GM21825 (cell line): ENCODE measurements around the gene WDSUB1.

ENCODE experiments used
- ATAC-seq: cut with Tn5 transposase; IDR thresholded peaks from one replicate; pipeline ENCODE4 v1.9.1; 2021; ENCODE audit warnings: mild to moderate bottlenecking, moderate library complexity; ENCODE audit not compliant: unreplicated experiment

WDSUB1 gene

GRCh38 chr2:159267921-159268320 lies 18.6 kb downstream of the WDSUB1 start:
- ATAC-seq: no peak

DNA sequence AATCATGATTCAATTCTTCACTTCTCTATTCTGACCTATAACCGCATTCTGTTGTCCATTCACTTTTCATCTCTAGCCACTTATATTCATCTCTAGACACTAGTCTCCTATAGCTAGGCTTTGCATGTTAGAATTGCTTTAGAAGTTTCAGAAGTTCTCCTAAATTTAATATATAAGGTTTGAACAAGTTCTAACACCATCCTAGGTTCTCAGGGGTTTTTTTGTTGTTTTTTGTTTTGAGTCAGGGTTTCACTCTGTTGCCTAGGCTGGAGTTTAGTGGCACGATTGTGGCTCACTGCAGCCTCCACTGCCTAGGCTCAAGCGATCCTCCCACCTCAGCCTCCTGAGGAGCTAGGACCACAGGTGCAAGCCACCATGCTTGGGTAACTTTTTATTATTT lies 19.9 kb downstream of the WDSUB1 start:
- ATAC-seq: no peak

- no peak for ATAC-seq
Measured at GRCh38 chr2:159265171-159265576, 21.3 kb downstream of the WDSUB1 start.

GRCh38 chr2:159262904-159263303 lies 23.6 kb downstream of the WDSUB1 start:
- ATAC-seq: no peak

- ATAC-seq: no peak
Measured at GRCh38 chr2:159262226-159262625, 24.3 kb downstream of the WDSUB1 start.

- ATAC-seq: no peak
Measured at GRCh38 chr2:159256159-159256558, 30.3 kb downstream of the WDSUB1 start.

DNA sequence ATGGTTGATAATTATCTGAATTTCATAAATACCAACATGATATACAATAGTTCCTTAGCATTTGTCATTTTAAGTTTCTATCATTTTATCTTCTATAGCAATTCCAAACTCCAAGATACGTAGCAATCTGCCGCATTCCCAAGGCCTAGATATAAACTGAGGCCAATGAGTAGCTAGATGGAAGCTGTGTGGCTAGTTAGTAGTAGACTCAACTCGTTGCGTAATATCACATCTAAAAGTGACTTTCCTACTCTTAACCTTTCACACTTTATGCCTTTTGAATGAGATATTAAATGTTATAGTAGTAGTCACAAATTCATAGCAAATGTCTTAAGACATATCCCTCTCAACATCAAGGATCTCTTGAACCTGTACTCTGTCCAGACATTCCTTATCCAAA lies 33.6 kb downstream of the WDSUB1 start:
- no peak for ATAC-seq

DNA sequence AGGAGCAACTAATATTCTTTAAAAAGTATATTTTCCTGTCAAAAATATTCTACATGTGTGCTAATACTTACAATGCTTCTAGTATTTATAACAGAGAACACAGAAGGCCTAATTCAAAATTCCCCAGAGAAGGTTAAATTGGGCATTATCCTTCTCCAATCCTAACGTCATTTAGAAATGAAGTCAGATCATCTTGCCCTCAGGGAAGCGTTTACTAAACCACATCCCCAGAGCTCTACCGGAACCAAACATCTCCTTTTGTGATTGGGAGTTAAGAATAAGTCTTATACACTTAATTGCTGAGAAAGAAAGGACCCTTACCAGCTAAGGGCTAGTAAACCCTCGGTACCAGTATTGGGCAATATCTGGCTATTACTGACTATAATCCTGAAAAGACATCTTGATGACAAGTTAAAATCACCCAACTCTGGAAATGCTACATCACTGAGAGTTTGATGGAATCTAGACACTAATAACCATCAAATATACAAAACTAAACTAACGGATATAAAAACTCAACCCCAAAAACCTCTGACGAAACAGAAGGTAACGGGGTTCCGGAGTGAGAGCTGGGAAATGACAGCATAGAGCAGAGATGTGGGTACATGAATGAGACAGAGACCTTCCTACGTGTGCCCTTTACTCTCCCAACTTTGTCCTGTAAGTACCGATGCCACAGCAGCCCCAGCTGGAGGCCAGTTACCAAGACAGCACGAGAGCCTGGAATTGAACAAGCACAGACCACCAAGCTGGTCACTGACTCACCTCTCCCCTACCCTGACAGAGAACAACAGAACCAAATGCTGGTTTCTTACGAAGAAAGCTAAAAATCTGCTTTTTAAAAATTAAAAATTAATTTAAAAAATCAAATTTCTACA lies 35.0 kb downstream of the WDSUB1 start:
- ATAC-seq: no peak

GRCh38 chr2:159249990-159250715 lies 36.4 kb downstream of the WDSUB1 start:
- ATAC-seq: peak; percentile 83

- ATAC-seq: no peak
Measured at GRCh38 chr2:159246325-159246988, 40.0 kb downstream of the WDSUB1 start.

- ATAC-seq: no peak
Measured at GRCh38 chr2:159243529-159243928, 43.0 kb downstream of the WDSUB1 start.

- no peak for ATAC-seq
Measured at GRCh38 chr2:159234868-159235267, 51.6 kb downstream of the WDSUB1 start.

GRCh38 chr2:159232456-159233170 lies 53.9 kb downstream of the WDSUB1 start:
- no peak for ATAC-seq

- no peak for ATAC-seq
Measured at GRCh38 chr2:159230145-159230877, 56.2 kb downstream of the WDSUB1 start.

GRCh38 chr2:159229476-159230144 lies 56.9 kb downstream of the WDSUB1 start:
- ATAC-seq: no peak

DNA sequence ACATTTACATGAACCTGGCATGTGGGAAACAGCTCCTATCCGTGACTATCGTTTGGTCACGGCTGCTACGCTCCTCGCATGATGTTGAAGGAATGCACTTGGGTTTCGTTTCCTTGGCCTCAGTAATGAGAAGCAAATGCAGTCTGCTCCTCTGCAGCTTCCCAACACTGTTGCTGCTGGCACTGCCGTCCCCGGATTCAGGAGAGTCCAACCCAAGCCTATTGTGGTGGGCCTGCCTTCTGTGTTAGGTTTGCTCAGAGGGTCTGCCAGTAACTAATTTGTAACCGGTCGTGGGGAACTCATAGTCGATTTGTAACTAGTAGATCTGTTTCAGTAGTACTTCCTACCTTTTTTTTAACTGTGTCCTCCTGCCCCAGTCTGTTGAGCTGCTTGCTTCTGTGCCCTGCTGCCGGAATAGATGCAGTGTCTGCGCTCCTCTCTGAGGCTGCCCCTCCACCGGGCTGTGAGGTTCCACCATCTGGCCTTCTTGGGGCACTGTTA lies 58.4 kb downstream of the WDSUB1 start:
- no peak for ATAC-seq

- no peak for ATAC-seq
Measured at GRCh38 chr2:159227467-159227866, 59.0 kb downstream of the WDSUB1 start.

- ATAC-seq: no peak
Measured at GRCh38 chr2:159226608-159227385, 59.7 kb downstream of the WDSUB1 start.

DNA sequence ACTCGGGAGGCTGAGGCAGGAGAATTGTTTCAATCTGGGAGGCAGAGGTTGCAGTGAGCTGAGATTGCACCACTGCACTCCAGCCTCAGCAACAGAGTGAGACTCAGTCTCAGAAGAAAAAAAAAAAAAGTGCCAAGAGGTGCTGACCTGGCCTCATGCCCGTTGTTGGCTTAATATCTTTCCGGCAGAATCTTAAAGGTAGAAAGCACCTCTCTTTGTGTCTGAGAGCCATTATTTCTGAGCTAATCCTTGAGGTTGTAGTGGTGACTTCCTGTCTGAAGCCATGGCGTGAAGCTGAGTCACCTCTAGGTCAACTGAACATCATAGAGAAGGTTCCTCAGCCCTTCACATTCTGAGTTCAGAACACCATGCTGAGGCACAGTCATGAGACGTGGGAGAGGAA lies 60.4 kb downstream of the WDSUB1 start:
- peak; percentile 59 for ATAC-seq
